ENCODE measurements around the gene AKT1. TPM values are rescaled to one million over a fixed set of nuclear protein-coding genes. Genes with fewer than 3 reads are reported as not detected.
A peak's percentile ranks its signal among the peaks of the same experiment; 100 is the strongest.

The AKT1 gene
- total and polyA plus RNA-seq, 2 donors, result 56.2 to 90.9 TPM

GRCh38 chr14:104795781-104796686 is 486 bp upstream of the AKT1 start:
- H3K27me3 ChIP-seq (ENCODE audit: control insufficient read depth in 2 of 2, insufficient read depth in 1 of 2, low read length in 1 of 2), result peaks cover 14 to 50% of the 10 kb centered on the region in 2 donors
- H3K27ac ChIP-seq (ENCODE audit: low read depth in 1 of 2, low read length in 1 of 2), result peak overlapping the region in 1 of 2 donors; percentile 83
- peaks cover 3 to 13% of the 10 kb centered on the region in 2 donors for H3K36me3 ChIP-seq (ENCODE audit: control insufficient read depth in 2 of 2, insufficient read depth in 2 of 2, low read length in 1 of 2)
- 15% methylated on average over 55 of the region's 55 CpGs for WGBS
- H3K4me1 ChIP-seq (ENCODE audit: control insufficient read depth in 2 of 2, insufficient read depth in 2 of 2, low read length in 2 of 2), result peaks cover 19 to 49% of the 10 kb centered on the region in 2 donors
- DNase-seq (ENCODE audit: low read depth in 6 of 9, low spot score in 9 of 9), result peak in 3 of 9 donors; percentile 25 to 55 (median 29)
- H3K4me3 ChIP-seq (ENCODE audit: low read length in 2 of 2), result peak overlapping the region; percentile 34 to 91
- H3K9me3 ChIP-seq (ENCODE audit: control insufficient read depth in 2 of 2, insufficient read depth in 1 of 2, low read length in 1 of 2), result peaks cover 0 to 4% of the 10 kb centered on the region in 2 donors

DNA sequence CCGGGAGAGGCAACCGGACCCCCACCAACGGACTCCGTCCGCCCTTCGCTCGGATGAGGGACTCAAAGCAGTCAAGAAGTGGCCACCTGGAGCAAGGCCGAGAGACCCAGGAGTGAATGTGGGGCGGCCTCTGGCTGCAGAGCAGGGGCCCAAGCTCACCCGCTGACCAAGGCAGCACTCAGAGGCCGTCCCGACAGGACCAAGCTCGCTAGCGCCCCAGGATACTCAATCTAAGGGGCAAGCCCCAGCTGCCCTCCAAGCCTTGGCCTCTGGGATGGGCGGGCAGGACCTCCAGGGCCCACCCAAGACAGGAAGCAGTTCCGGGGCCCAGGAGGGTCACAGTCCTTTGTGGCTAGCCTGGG is 936 bp downstream of the AKT1 start:
- H3K27ac ChIP-seq (ENCODE audit: low read depth in 1 of 2, low read length in 1 of 2), result no peak overlapping the region
- peaks cover 10 to 41% of the 10 kb centered on the region in 2 donors for H3K27me3 ChIP-seq (ENCODE audit: control insufficient read depth in 2 of 2, insufficient read depth in 1 of 2, low read length in 1 of 2)
- peak overlapping the region; percentile 56 to 91 for H3K4me3 ChIP-seq (ENCODE audit: low read length in 2 of 2)
- DNase-seq (ENCODE audit: low read depth in 6 of 9, low spot score in 9 of 9), result peak in 1 of 9 donors; percentile 32
- peaks cover 17 to 42% of the 10 kb centered on the region in 2 donors for H3K4me1 ChIP-seq (ENCODE audit: control insufficient read depth in 2 of 2, insufficient read depth in 2 of 2, low read length in 2 of 2)
- 17% methylated on average over 16 of the region's 16 CpGs for WGBS
- peaks cover 3 to 27% of the 10 kb centered on the region in 2 donors for H3K36me3 ChIP-seq (ENCODE audit: control insufficient read depth in 2 of 2, insufficient read depth in 2 of 2, low read length in 1 of 2)
- H3K9me3 ChIP-seq (ENCODE audit: control insufficient read depth in 2 of 2, insufficient read depth in 1 of 2, low read length in 1 of 2), result peaks cover 0 to 4% of the 10 kb centered on the region in 2 donors

DNA sequence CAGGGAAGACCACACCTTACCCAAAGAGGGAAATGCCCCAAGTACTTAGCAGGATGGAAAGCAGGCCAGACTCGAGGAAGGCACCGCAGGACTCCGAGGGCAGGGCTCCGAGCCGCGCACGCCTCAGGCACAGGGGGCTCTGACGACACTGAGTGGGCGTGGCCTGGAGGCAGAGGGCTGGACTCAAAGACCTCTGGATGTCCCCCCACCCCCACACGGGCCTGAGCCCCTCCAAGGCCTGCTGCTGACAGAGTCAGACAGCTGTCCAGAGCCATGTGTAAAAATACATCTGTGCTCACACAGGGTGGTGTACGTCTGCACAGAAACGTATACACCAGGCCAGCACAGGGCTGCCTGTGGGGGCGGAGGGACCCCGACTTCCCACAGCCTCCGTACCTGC is 1.4 kb downstream of the AKT1 start:
- peaks cover 0 to 4% of the 10 kb centered on the region in 2 donors for H3K9me3 ChIP-seq (ENCODE audit: control insufficient read depth in 2 of 2, insufficient read depth in 1 of 2, low read length in 1 of 2)
- peaks cover 17 to 41% of the 10 kb centered on the region in 2 donors for H3K4me1 ChIP-seq (ENCODE audit: control insufficient read depth in 2 of 2, insufficient read depth in 2 of 2, low read length in 2 of 2)
- WGBS, result 39% methylated on average over 15 of the region's 15 CpGs
- H3K36me3 ChIP-seq (ENCODE audit: control insufficient read depth in 2 of 2, insufficient read depth in 2 of 2, low read length in 1 of 2), result peaks cover 3 to 31% of the 10 kb centered on the region in 2 donors
- DNase-seq (ENCODE audit: low read depth in 6 of 9, low spot score in 9 of 9), result peak in 3 of 9 donors; percentile 33 to 47 (median 41)
- peak overlapping the region; percentile 56 to 91 for H3K4me3 ChIP-seq (ENCODE audit: low read length in 2 of 2)
- H3K27me3 ChIP-seq (ENCODE audit: control insufficient read depth in 2 of 2, insufficient read depth in 1 of 2, low read length in 1 of 2), result peaks cover 10 to 36% of the 10 kb centered on the region in 2 donors
- no peak overlapping the region for H3K27ac ChIP-seq (ENCODE audit: low read depth in 1 of 2, low read length in 1 of 2)

DNA sequence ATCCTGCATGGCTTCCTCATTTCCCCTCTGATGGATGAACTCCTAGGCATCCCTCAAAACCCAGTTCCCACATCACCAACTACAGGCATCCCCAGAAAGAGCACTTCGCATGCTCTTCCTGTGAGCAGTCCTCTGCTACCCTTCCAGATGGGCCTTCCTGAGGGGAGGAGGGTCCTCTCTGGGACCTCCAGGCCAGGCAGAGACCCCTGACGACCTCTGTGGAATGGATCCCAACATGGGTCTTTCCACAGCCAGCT is 1.9 kb downstream of the AKT1 start:
- H3K36me3 ChIP-seq (ENCODE audit: control insufficient read depth in 2 of 2, insufficient read depth in 2 of 2, low read length in 1 of 2), result peaks cover 3 to 36% of the 10 kb centered on the region in 2 donors
- WGBS, result 93% methylated on average over 2 of the region's 2 CpGs
- H3K4me3 ChIP-seq (ENCODE audit: low read length in 2 of 2), result no peak overlapping the region
- no peak overlapping the region for H3K27ac ChIP-seq (ENCODE audit: low read depth in 1 of 2, low read length in 1 of 2)
- peaks cover 9 to 31% of the 10 kb centered on the region in 2 donors for H3K27me3 ChIP-seq (ENCODE audit: control insufficient read depth in 2 of 2, insufficient read depth in 1 of 2, low read length in 1 of 2)
- peaks cover 17 to 41% of the 10 kb centered on the region in 2 donors for H3K4me1 ChIP-seq (ENCODE audit: control insufficient read depth in 2 of 2, insufficient read depth in 2 of 2, low read length in 2 of 2)
- no peak for DNase-seq (ENCODE audit: low read depth in 6 of 9, low spot score in 9 of 9)
- H3K9me3 ChIP-seq (ENCODE audit: control insufficient read depth in 2 of 2, insufficient read depth in 1 of 2, low read length in 1 of 2), result peaks cover 0 to 4% of the 10 kb centered on the region in 2 donors

- Histone ChIP-seq H3K36me3 (ENCODE audit: control insufficient read depth in 2 of 2, insufficient read depth in 2 of 2, low read length in 1 of 2) (peaks cover 8 to 40% of the 10 kb centered on the region in 2 donors), H3K4me1 (ENCODE audit: control insufficient read depth in 2 of 2, insufficient read depth in 2 of 2, low read length in 2 of 2) (peaks cover 17 to 41% of the 10 kb centered on the region in 2 donors), H3K27me3 (ENCODE audit: control insufficient read depth in 2 of 2, insufficient read depth in 1 of 2, low read length in 1 of 2) (peaks cover 4 to 26% of the 10 kb centered on the region in 2 donors), H3K4me3 (ENCODE audit: low read length in 2 of 2) (no peak overlapping the region), H3K27ac (ENCODE audit: low read depth in 1 of 2, low read length in 1 of 2) (no peak overlapping the region), H3K9me3 (ENCODE audit: control insufficient read depth in 2 of 2, insufficient read depth in 1 of 2, low read length in 1 of 2) (peaks cover 0 to 4% of the 10 kb centered on the region in 2 donors)
- 96% methylated on average over 16 of the region's 16 CpGs for WGBS
- DNase-seq (ENCODE audit: low read depth in 6 of 9, low spot score in 9 of 9), result no peak
Measured at GRCh38 chr14:104792945-104793702, 2.4 kb downstream of the AKT1 start.

GRCh38 chr14:104792101-104792884 is 3.3 kb downstream of the AKT1 start:
- Histone ChIP-seq H3K9me3 (ENCODE audit: control insufficient read depth in 2 of 2, insufficient read depth in 1 of 2, low read length in 1 of 2) (peaks cover 0 to 4% of the 10 kb centered on the region in 2 donors), H3K4me3 (ENCODE audit: low read length in 2 of 2) (no peak overlapping the region), H3K36me3 (ENCODE audit: control insufficient read depth in 2 of 2, insufficient read depth in 2 of 2, low read length in 1 of 2) (peaks cover 10 to 48% of the 10 kb centered on the region in 2 donors), H3K27me3 (ENCODE audit: control insufficient read depth in 2 of 2, insufficient read depth in 1 of 2, low read length in 1 of 2) (peaks cover under 1 to 18% of the 10 kb centered on the region in 2 donors), H3K27ac (ENCODE audit: low read depth in 1 of 2, low read length in 1 of 2) (no peak overlapping the region), H3K4me1 (ENCODE audit: control insufficient read depth in 2 of 2, insufficient read depth in 2 of 2, low read length in 2 of 2) (peaks cover 17 to 34% of the 10 kb centered on the region in 2 donors)
- WGBS, result 97% methylated on average over 25 of the region's 25 CpGs
- DNase-seq (ENCODE audit: low read depth in 6 of 9, low spot score in 9 of 9), result no peak

DNA sequence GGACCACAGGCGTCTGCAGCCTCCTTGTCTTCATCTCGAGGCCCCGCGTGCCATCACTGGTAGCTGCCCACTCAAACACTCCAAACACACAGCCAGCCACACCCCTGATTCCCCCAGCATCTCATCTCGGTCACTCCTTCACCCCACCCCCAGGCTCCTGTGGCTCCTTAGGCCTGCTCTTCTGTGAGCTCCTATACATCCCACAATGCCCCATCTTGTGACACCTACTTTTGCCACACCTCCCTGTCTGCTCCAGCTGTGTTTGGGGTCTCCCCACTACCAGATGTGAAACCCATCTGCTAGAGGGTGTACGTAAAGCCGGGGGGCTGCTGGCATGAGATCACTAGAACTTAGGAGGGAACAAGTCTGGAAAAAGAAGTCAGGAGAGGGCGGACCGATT is 4.1 kb downstream of the AKT1 start:
- Histone ChIP-seq H3K4me1 (ENCODE audit: control insufficient read depth in 2 of 2, insufficient read depth in 2 of 2, low read length in 2 of 2) (peaks cover 17 to 25% of the 10 kb centered on the region in 2 donors), H3K27me3 (ENCODE audit: control insufficient read depth in 2 of 2, insufficient read depth in 1 of 2, low read length in 1 of 2) (peaks cover 0 to 9% of the 10 kb centered on the region in 2 donors), H3K4me3 (ENCODE audit: low read length in 2 of 2) (no peak overlapping the region), H3K9me3 (ENCODE audit: control insufficient read depth in 2 of 2, insufficient read depth in 1 of 2, low read length in 1 of 2) (peaks cover 0 to 4% of the 10 kb centered on the region in 2 donors), H3K27ac (ENCODE audit: low read depth in 1 of 2, low read length in 1 of 2) (no peak overlapping the region), H3K36me3 (ENCODE audit: control insufficient read depth in 2 of 2, insufficient read depth in 2 of 2, low read length in 1 of 2) (peaks cover 10 to 48% of the 10 kb centered on the region in 2 donors)
- no peak for DNase-seq (ENCODE audit: low read depth in 6 of 9, low spot score in 9 of 9)
- 98% methylated on average over 9 of the region's 9 CpGs for WGBS

- WGBS, result 94% methylated on average over 31 of the region's 31 CpGs
- no peak overlapping the region for H3K27ac ChIP-seq (ENCODE audit: low read depth in 1 of 2, low read length in 1 of 2)
- H3K27me3 ChIP-seq (ENCODE audit: control insufficient read depth in 2 of 2, insufficient read depth in 1 of 2, low read length in 1 of 2), result peaks cover 0 to 2% of the 10 kb centered on the region in 2 donors
- peaks cover 10 to 61% of the 10 kb centered on the region in 2 donors for H3K36me3 ChIP-seq (ENCODE audit: control insufficient read depth in 2 of 2, insufficient read depth in 2 of 2, low read length in 1 of 2)
- peaks cover 11 to 18% of the 10 kb centered on the region in 2 donors for H3K4me1 ChIP-seq (ENCODE audit: control insufficient read depth in 2 of 2, insufficient read depth in 2 of 2, low read length in 2 of 2)
- no peak overlapping the region for H3K4me3 ChIP-seq (ENCODE audit: low read length in 2 of 2)
- peaks cover 0 to 4% of the 10 kb centered on the region in 2 donors for H3K9me3 ChIP-seq (ENCODE audit: control insufficient read depth in 2 of 2, insufficient read depth in 1 of 2, low read length in 1 of 2)
- DNase-seq (ENCODE audit: low read depth in 6 of 9, low spot score in 9 of 9), result no peak
Measured at GRCh38 chr14:104789752-104790743, 5.5 kb downstream of the AKT1 start.

Measured in thymus (tissue), 11 donors.